Keratinocyte (primary cell): ENCODE data around the gene GRB14. TPM values are rescaled to one million over a fixed set of nuclear protein-coding genes. Genes with fewer than 3 reads are reported as not detected.

Experiments
- DNase-seq: peaks from one replicate; pipeline ENCODE4 v3.0.0-alpha.2; 2011; ENCODE audit warnings: low read depth, missing footprints, low spot score
- FAIRE-seq: peaks from 2 replicates; lab custom pipeline; 2011; peaks lifted over from hg19 to GRCh38; lab: Jason Lieb, UNC
- H2AFZ ChIP-seq: 2 replicates; pipeline ENCODE4 v1.6.0; 2012; ENCODE audit warnings: low read length, control low read depth, inconsistent platforms; ENCODE audit not compliant: control insufficient read depth
- H3K27ac ChIP-seq: 2 replicates; pipeline ENCODE4 v1.5.1; 2011; ENCODE audit warnings: low read length; ENCODE audit not compliant: control insufficient read depth, insufficient read depth
- H3K27me3 ChIP-seq: 3 replicates; pipeline ENCODE4 v1.6.0; 2011; ENCODE audit warnings: low read length; ENCODE audit not compliant: control insufficient read depth, insufficient read depth; ENCODE audit errors: extremely low read depth
- H3K36me3 ChIP-seq, 2 experiments: 2 replicates in 1 of 2; 3 replicates in 1 of 2; pipeline ENCODE4 v1.5.1; 2011; ENCODE audit warnings: low read length in 2 of 2, mild to moderate bottlenecking in 1 of 2; ENCODE audit not compliant: control insufficient read depth in 2 of 2, insufficient read depth in 2 of 2; ENCODE audit errors: extremely low read depth in 1 of 2
- H3K4me1 ChIP-seq: 3 replicates; pipeline ENCODE4 v1.5.1; 2011; ENCODE audit warnings: low read length; ENCODE audit not compliant: control insufficient read depth, insufficient read depth; ENCODE audit errors: extremely low read depth
- H3K4me2 ChIP-seq: 3 replicates; pipeline ENCODE4 v1.6.0; 2011; ENCODE audit warnings: low read depth, low read length; ENCODE audit not compliant: control insufficient read depth, insufficient read depth; ENCODE audit errors: extremely low read depth
- H3K4me3 ChIP-seq, 3 experiments: fragments of 200-600 bp in 1 of 3; sonication (generic) in 1 of 3; 2 replicates in 2 of 3; 3 replicates in 1 of 3; pipeline ENCODE4 v1.5.1; 2011 to 2016; ENCODE audit warnings: low read length in 3 of 3, mild to moderate bottlenecking in 3 of 3, control low read depth in 2 of 3, inconsistent platforms in 1 of 3, low read depth in 1 of 3, mixed read lengths in 1 of 3, mixed run types in 1 of 3, moderate library complexity in 1 of 3; ENCODE audit not compliant: control insufficient read depth in 2 of 3, insufficient read depth in 2 of 3; ENCODE audit errors: extremely low read depth in 1 of 3
- H3K79me2 ChIP-seq: 2 replicates; pipeline ENCODE4 v1.6.0; 2012; ENCODE audit warnings: low read length; ENCODE audit not compliant: control insufficient read depth, insufficient read depth
- H3K9ac ChIP-seq: 3 replicates; pipeline ENCODE4 v1.6.0; 2011; ENCODE audit warnings: low read length; ENCODE audit not compliant: control insufficient read depth, insufficient read depth; ENCODE audit errors: extremely low read depth
- H3K9me1 ChIP-seq: 3 replicates; pipeline ENCODE4 v1.6.0; 2011; ENCODE audit warnings: low read length; ENCODE audit not compliant: control insufficient read depth, insufficient read depth; ENCODE audit errors: extremely low read depth
- H3K9me3 ChIP-seq: 2 replicates; pipeline ENCODE4 v1.5.1; 2012; ENCODE audit warnings: low read depth, low read length; ENCODE audit not compliant: control insufficient read depth
- H4K20me1 ChIP-seq: 3 replicates; pipeline ENCODE4 v1.6.0; 2011; ENCODE audit warnings: low read length; ENCODE audit not compliant: control insufficient read depth, insufficient read depth; ENCODE audit errors: extremely low read depth
- CTCF ChIP-seq, 3 experiments: IDR thresholded peaks in 1 of 3; conservative IDR thresholded peaks in 1 of 3; optimal IDR thresholded peaks in 1 of 3; 2 replicates in 2 of 3; 3 replicates in 1 of 3; pipeline versions ENCODE3 to v1.5.1; 2011; ENCODE audit warnings: low read length in 3 of 3, mild to moderate bottlenecking in 3 of 3, moderate library complexity in 2 of 3, control low read depth in 1 of 3, inconsistent platforms in 1 of 3; ENCODE audit not compliant: insufficient read depth in 2 of 3; ENCODE audit errors: extremely low read depth in 1 of 3
- EZH2 ChIP-seq: IDR thresholded peaks from one replicate; pipeline ENCODE4 v1.6.1; 2012; ENCODE audit warnings: inconsistent platforms, mild to moderate bottlenecking, low read length, moderate library complexity
- dilution Hi-C: fragments of 300-500 bp; cut with MboI; formaldehyde crosslinking; loops from one replicate; pipeline ENCODE4 v1.7.0; 2020; ENCODE audit warnings: low sequenced_read_pairs; ENCODE audit not compliant: extremely low pct_ligation_motif_present
- polyA plus RNA-seq, 5 experiments: library from polyadenylated mRNA; depleted of rRNA in 3 of 5; stranded (reverse) in 3 of 5; stranded (forward) in 1 of 5; unstranded in 1 of 5; fragments of >200 nt; gene quantifications; 1 replicate in 1 of 5; 2 replicates in 3 of 5; 3 replicates in 1 of 5; pipeline versions ENCODE4 v1.2.1 to v1.2.3, GENCODE V29; 2011 to 2012; ENCODE audit warnings: missing spikeins in 2 of 5, low read depth in 1 of 5, low replicate concordance in 1 of 5

GRB14 gene
- polyA plus RNA-seq, 1 donor (not counting 4 experiments of a cell fraction or from before 2014, with no cell fraction given), result 4.2 TPM

- Histone ChIP-seq H2AFZ (no peak overlapping the region), H3K27ac (no peak overlapping the region), H3K36me3 (no peaks in the 10 kb centered on the region), H3K4me3 (no peak overlapping the region), H3K9me3 (no peaks in the 10 kb centered on the region), H3K79me2 (no peaks in the 10 kb centered on the region), H3K4me2 (no peak overlapping the region), H3K9ac (no peak overlapping the region), H4K20me1 (no peaks in the 10 kb centered on the region), H3K27me3 (no peaks in the 10 kb centered on the region), H3K9me1 (no peaks in the 10 kb centered on the region), H3K4me1 (no peaks in the 10 kb centered on the region)
- TF ChIP-seq EZH2, result no peak
- no peak for TF ChIP-seq CTCF (optimal IDR thresholded peaks at IDR 0.05 in 1 of 3, IDR thresholded peaks at IDR 0.05 in 1 of 3, conservative IDR thresholded peaks at IDR 0.05 in 1 of 3; ENCODE audit: extremely low read depth in 1 of 3, insufficient read depth in 2 of 3, low read length in 3 of 3)
- dilution Hi-C loops, result no loop called here
- no peak for DNase-seq
- no peak for FAIRE-seq
These were observed 31.8 kb downstream of the GRB14 start for GRCh38 chr2:164589522-164589921.

GRCh38 chr2:164581050-164581449, 40.2 kb downstream of the GRB14 start:
- Histone ChIP-seq H2AFZ (no peak overlapping the region), H3K4me1 (no peaks in the 10 kb centered on the region), H3K9ac (no peak overlapping the region), H3K36me3 (no peaks in the 10 kb centered on the region), H3K9me1 (no peaks in the 10 kb centered on the region), H4K20me1 (no peaks in the 10 kb centered on the region), H3K79me2 (no peaks in the 10 kb centered on the region), H3K4me3 (no peak overlapping the region), H3K9me3 (no peaks in the 10 kb centered on the region), H3K4me2 (no peak overlapping the region), H3K27ac (no peak overlapping the region), H3K27me3 (no peaks in the 10 kb centered on the region)
- dilution Hi-C loops, result no loop called here
- DNase-seq, result no peak
- TF ChIP-seq CTCF (optimal IDR thresholded peaks at IDR 0.05 in 1 of 3, IDR thresholded peaks at IDR 0.05 in 1 of 3, conservative IDR thresholded peaks at IDR 0.05 in 1 of 3; ENCODE audit: extremely low read depth in 1 of 3, insufficient read depth in 2 of 3, low read length in 3 of 3), result no peak
- no peak for FAIRE-seq
